NCI-H2196 (cell line): ENCODE measurements around the gene KIRREL3.

Experiments used
- DNase-seq: peaks from one replicate; lab custom pipeline; 2025; ENCODE audit not compliant: unreplicated experiment; lab: John Stamatoyannopoulos, UW

Gene KIRREL3

DNA sequence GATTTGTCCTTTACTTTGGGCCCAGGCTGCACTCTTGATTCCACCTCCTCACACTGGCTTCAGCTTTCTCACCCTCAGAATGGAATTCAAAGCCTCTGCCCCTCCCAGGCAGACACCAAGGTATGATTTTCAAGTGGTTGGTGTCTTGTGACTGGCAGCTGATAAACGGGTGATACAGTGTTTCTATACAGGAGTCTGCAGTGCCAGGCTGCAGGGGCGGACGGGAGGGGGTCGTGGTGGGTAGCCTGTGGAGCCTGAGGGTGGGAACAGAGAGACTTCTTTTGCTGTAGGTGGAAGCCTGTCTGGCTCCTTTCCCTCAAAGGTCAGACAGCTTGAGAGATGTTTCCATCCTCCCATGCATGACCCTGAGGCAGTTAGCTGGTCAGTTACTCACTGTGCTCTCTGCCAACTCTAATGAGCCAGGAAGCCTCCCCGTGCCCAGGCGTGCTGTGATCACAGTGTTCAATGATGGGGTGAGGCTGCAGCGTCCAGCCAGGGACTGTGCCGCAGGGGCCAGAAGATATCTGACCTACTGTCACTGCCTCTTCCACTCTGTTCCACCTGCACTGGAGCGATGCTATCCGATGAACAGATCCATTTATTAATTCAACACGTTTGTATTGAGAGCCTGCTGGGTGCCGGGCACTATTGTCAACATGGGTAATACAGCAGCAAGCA, 627.0 kb downstream of the KIRREL3 start:
- DNase-seq = peak; percentile 61
